ENCODE results near the gene KASH5.
A peak's percentile ranks its signal among the peaks of the same experiment; 100 is the strongest.

KASH5 gene

GRCh38 chr19:49422407-49423070, 34.5 kb downstream of the KASH5 start:
- DNase-seq = no peak

- no peak for DNase-seq
Measured at GRCh38 chr19:49423071-49423984, 35.3 kb downstream of the KASH5 start, which contains the start of gene PTH2. Gene PTH2 (minus strand): TSS chr19:49423441. CDS start chr19:49423339, 102 bp downstream.

GRCh38 chr19:49423985-49424303, 35.9 kb downstream of the KASH5 start:
- no peak for DNase-seq

- no peak for DNase-seq
Measured at GRCh38 chr19:49425178-49425577, 37.1 kb downstream of the KASH5 start, which contains the start of gene GFY. Gene GFY (plus strand): TSS chr19:49425388. CDS start chr19:49426431, 1,043 bp downstream.

- no peak for DNase-seq
Measured at GRCh38 chr19:49425922-49426592, 38.0 kb downstream of the KASH5 start.

- DNase-seq = no peak
Measured at GRCh38 chr19:49427339-49427738, 39.3 kb downstream of the KASH5 start.

- no peak for DNase-seq
Measured at GRCh38 chr19:49427855-49428546, 40.0 kb downstream of the KASH5 start.

GRCh38 chr19:49428547-49429451, 40.8 kb downstream of the KASH5 start:
- no peak for DNase-seq

GRCh38 chr19:49430172-49430677, 42.2 kb downstream of the KASH5 start:
- no peak for DNase-seq

GRCh38 chr19:49430678-49431329, 42.8 kb downstream of the KASH5 start:
- DNase-seq = no peak

- no peak for DNase-seq
Measured at GRCh38 chr19:49431330-49431749, 43.3 kb downstream of the KASH5 start.

- no peak for DNase-seq
Measured at GRCh38 chr19:49432141-49433073, 44.4 kb downstream of the KASH5 start.

- DNase-seq = no peak
Measured at GRCh38 chr19:49433240-49433901, 45.3 kb downstream of the KASH5 start.

GRCh38 chr19:49434907-49435583, 47.0 kb downstream of the KASH5 start:
- no peak for DNase-seq

GRCh38 chr19:49435670-49436069, 47.6 kb downstream of the KASH5 start:
- no peak for DNase-seq

GRCh38 chr19:49436381-49437017, 48.5 kb downstream of the KASH5 start:
- DNase-seq = no peak

- peak; percentile 17 to 68 for DNase-seq
Measured at GRCh38 chr19:49437231-49437630, 49.2 kb downstream of the KASH5 start.

- no peak for DNase-seq
Measured at GRCh38 chr19:49438261-49438660, 50.2 kb downstream of the KASH5 start.
